HCT116 (cell line): Measurements from ENCODE around the gene CGB1. TPM values are rescaled to one million over a fixed set of nuclear protein-coding genes. Genes with fewer than 3 reads are reported as not detected.
"Not testable (repeated sequence)": the region's sequence is repeated elsewhere in the genome, so short reads cannot be mapped to it uniquely, and the experiment has no call there.

ENCODE experiments used
- ATAC-seq: fragments of 200-7000 bp; cut with Tn5 transposase; 2 replicates; pipeline ENCODE4 v1.9.1; 2020; ENCODE audit warnings: mild to moderate bottlenecking, moderate library complexity
- BruUV-seq: library from RNA; stranded (reverse); fragments of 400-500 nt; replicated peaks from 2 replicates; lab custom pipeline; 2021; lab: Mats Ljungman, UMichigan
- CTCF ChIA-PET: fragments of 300-600 bp; sonication (Branson Sonifier 250); formaldehyde crosslinking; loops from one replicate; lab custom pipeline; 2021; ENCODE audit warnings: antibody characterized with exemption; lab: Charles Lee
- POLR2A ChIA-PET: fragments of 300-600, 350-600 bp; sonication (Branson Sonifier 250); formaldehyde crosslinking; loops from one replicate; lab custom pipeline; 2021; ENCODE audit warnings: antibody characterized with exemption; lab: Charles Lee
- RAD21 ChIA-PET, 2 experiments: fragments of 300-600 bp; sonication (Branson Sonifier 250); formaldehyde crosslinking; loops; one replicate each; lab custom pipeline; 2023; ENCODE audit warnings: low total read pairs in 2 of 2; ENCODE audit not compliant: uncharacterized antibody in 2 of 2, unreplicated experiment in 2 of 2, low non-redundant PET in 1 of 2; lab: Charles Lee
- DNase-seq: peaks from one replicate; pipeline ENCODE4 v3.0.0-alpha.2; 2010; ENCODE audit warnings: low read depth, low spot score
- H2AFZ ChIP-seq: fragments of 200-600 bp; shearing (Covaris generic), sonication (generic); 2 replicates; pipeline ENCODE4 v1.6.1; 2017; ENCODE audit warnings: low read depth, mixed run types, mixed read lengths, antibody characterized with exemption, low read length; ENCODE audit not compliant: poor library complexity, severe bottlenecking
- H3K27ac ChIP-seq: 2 replicates; pipeline ENCODE4 v1.5.1; 2012; ENCODE audit warnings: low read depth, low read length
- H3K27me3 ChIP-seq: fragments of 200-600 bp; sonication (generic); 2 replicates; pipeline ENCODE4 v1.6.1; 2016; ENCODE audit warnings: mixed run types, low read length, mixed read lengths; ENCODE audit not compliant: insufficient read depth
- H3K36me3 ChIP-seq, 2 experiments: fragments of 200-500 bp in 1 of 2; fragments of 200-600 bp in 1 of 2; sonication (Bioruptor generic) in 1 of 2; sonication (generic) in 1 of 2; 2 replicates each; pipeline versions ENCODE4 v1.5.1 to v1.6.1; 2014 to 2016; ENCODE audit warnings: low read length in 2 of 2, inconsistent platforms in 1 of 2, mixed read lengths in 1 of 2, mixed run types in 1 of 2; ENCODE audit not compliant: insufficient read depth in 2 of 2, control insufficient read depth in 1 of 2
- H3K4me1 ChIP-seq, 2 experiments: fragments of 200-600 bp in 1 of 2; sonication (generic) in 1 of 2; 2 replicates each; pipeline versions ENCODE4 v1.5.1 to v1.6.1; 2012 to 2017; ENCODE audit warnings: low read length in 2 of 2, inconsistent platforms in 1 of 2, mild to moderate bottlenecking in 1 of 2, mixed read lengths in 1 of 2, mixed run types in 1 of 2, moderate library complexity in 1 of 2; ENCODE audit not compliant: insufficient read depth in 2 of 2, control insufficient read depth in 1 of 2
- H3K4me2 ChIP-seq: fragments of 200-600 bp; sonication (generic); 2 replicates; pipeline ENCODE4 v1.6.1; 2017; ENCODE audit warnings: mixed run types, low read length, mixed read lengths
- H3K4me3 ChIP-seq, 2 experiments: fragments of 200-600 bp in 1 of 2; sonication (generic) in 1 of 2; replicated peaks in 1 of 2; 2 replicates each; pipeline ENCODE4 v1.5.1; 2011 to 2016; ENCODE audit warnings: low read length in 2 of 2, control low read depth in 1 of 2, low read depth in 1 of 2, mild to moderate bottlenecking in 1 of 2, mixed read lengths in 1 of 2, mixed run types in 1 of 2
- H3K79me2 ChIP-seq: fragments of 200-600 bp; sonication (generic); 2 replicates; pipeline ENCODE4 v1.6.1; 2017; ENCODE audit warnings: mild to moderate bottlenecking, mixed run types, low read length, moderate library complexity, mixed read lengths; ENCODE audit not compliant: insufficient read depth
- H3K9ac ChIP-seq: fragments of 200-600 bp; sonication (generic); 2 replicates; pipeline ENCODE4 v1.6.1; 2016; ENCODE audit warnings: low read length, mixed read lengths
- H3K9me2 ChIP-seq: fragments of 200-600 bp; sonication (generic), shearing (Covaris generic); 2 replicates; pipeline ENCODE4 v1.6.1; 2017; ENCODE audit warnings: mixed run types, mild to moderate bottlenecking, moderate library complexity; ENCODE audit not compliant: insufficient read depth
- H3K9me3 ChIP-seq, 2 experiments: fragments of 200-500 bp in 1 of 2; fragments of 200-600 bp in 1 of 2; sonication (Bioruptor generic) in 1 of 2; sonication (generic) in 1 of 2; 2 replicates each; pipeline ENCODE4 v1.6.1; 2014 to 2017; ENCODE audit warnings: low read length in 2 of 2, mixed read lengths in 2 of 2, inconsistent platforms in 1 of 2, low read depth in 1 of 2, mild to moderate bottlenecking in 1 of 2, mixed run types in 1 of 2, moderate library complexity in 1 of 2; ENCODE audit not compliant: control insufficient read depth in 1 of 2, insufficient read depth in 1 of 2
- H4K20me1 ChIP-seq: fragments of 200-600 bp; sonication (generic), shearing (Covaris generic); 2 replicates; pipeline ENCODE4 v1.6.1; 2017; ENCODE audit warnings: mixed run types, mild to moderate bottlenecking, moderate library complexity; ENCODE audit not compliant: insufficient read depth
- CBX3 ChIP-seq: IDR thresholded peaks from 2 replicates; pipeline ENCODE4 v1.6.1; 2012; ENCODE audit warnings: low read depth
- FOSL1 ChIP-seq: IDR thresholded peaks from 2 replicates; pipeline ENCODE4 v1.6.1; 2012; ENCODE audit warnings: low read depth
- JUND ChIP-seq: IDR thresholded peaks from 2 replicates; pipeline ENCODE4 v1.6.1; 2012
- SP1 ChIP-seq: IDR thresholded peaks from 2 replicates; pipeline ENCODE4 v1.6.1; 2012; ENCODE audit warnings: low read depth
- intact Hi-C: fragments of 100-400 bp; cut with micrococcal nuclease; formaldehyde crosslinking; loops from 2 replicates; pipeline ENCODE4 v1.10.0; 2022
- total RNA-seq: library from RNA; stranded (reverse); gene quantifications from one replicate; pipeline ENCODE4 v1.2.1, GENCODE V29; 2021; ENCODE audit not compliant: unreplicated experiment
- TF ChIP-seq, protein P1 (sequence below): IDR thresholded peaks from 2 replicates; pipeline ENCODE4 v1.6.1; 2012

Gene CGB1
- total RNA-seq, 1 experiment from 2014 or later, result 0.76 TPM

DNA sequence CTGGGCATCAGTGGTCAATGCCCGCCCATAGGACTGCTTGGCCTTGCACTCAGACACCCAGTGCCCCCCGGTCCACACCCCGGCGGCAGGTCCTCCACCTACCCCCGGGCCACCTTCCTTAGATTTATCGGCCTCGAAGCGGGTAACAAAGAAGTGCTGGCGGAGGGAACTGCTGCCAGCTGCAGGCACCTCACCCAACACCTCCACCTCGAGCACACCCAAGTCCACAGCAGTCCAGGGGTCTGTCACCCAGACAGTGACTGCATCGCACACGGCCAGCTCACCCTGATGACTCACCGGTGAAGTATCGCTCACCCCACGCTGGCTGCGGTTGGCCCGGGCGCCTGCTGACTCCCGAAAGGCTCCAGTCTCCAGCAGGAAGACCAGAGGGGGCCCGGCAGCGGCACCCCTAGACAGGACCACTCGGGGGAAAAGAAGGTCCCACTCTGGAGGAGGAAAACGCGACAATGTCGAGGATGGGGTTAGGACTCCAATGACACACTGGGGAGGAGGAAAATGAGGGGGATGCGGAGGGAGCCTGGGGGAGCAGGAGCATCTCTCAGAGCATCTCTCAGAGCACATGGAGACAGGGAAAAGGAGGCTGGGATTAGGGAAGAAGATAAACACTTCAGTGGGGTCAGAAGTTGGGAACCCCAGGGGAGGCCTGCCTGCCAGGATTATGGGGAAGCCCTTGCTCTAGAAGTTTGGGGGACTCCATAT, 2.0 kb upstream of the CGB1 start:
- H4K20me1 ChIP-seq, DNase-seq: not testable (repeated sequence)

GRCh38 chr19:49038111-49038510, 1.4 kb upstream of the CGB1 start:
- H3K9ac ChIP-seq, result 0 out of 2 replicates have a peak overlapping the region, but pooled peaks have one; percentile 32
- H2AFZ ChIP-seq, H3K27me3 ChIP-seq, H4K20me1 ChIP-seq, H3K36me3 ChIP-seq, RAD21 ChIA-PET, H3K9me2 ChIP-seq, CTCF ChIA-PET, ATAC-seq, intact Hi-C loops, H3K79me2 ChIP-seq, BruUV-seq, H3K9me3 ChIP-seq, POLR2A ChIA-PET, DNase-seq: not testable (repeated sequence)
- peak overlapping the region; percentile 60 for H3K27ac ChIP-seq
- peak overlapping the region; percentile 65 for H3K4me2 ChIP-seq
- peaks cover 25 to 44% of the 10 kb centered on the region in 2 experiments for H3K4me1 ChIP-seq
- peak overlapping the region in 1 of 2 experiments; percentile 32; a peak in 1 of 4 replicates for H3K4me3 ChIP-seq

More for the DNA sequence above, 2.0 kb upstream of the CGB1 start:
- H3K27me3 ChIP-seq, H3K79me2 ChIP-seq, RAD21 ChIA-PET, H3K9me2 ChIP-seq, CTCF ChIA-PET, H3K9me3 ChIP-seq, POLR2A ChIA-PET, H3K36me3 ChIP-seq, BruUV-seq, intact Hi-C loops: not testable (repeated sequence)
- H3K4me1 ChIP-seq, result peaks cover 25 to 45% of the 10 kb centered on the region in 2 experiments
- H3K9ac ChIP-seq, result peak overlapping the region; percentile 32; the same call in 1 of the 2 replicates
- H3K4me3 ChIP-seq, result peak overlapping the region in 1 of 2 experiments; percentile 32; a peak in 2 of 4 replicates
- peak; percentile 87 for ATAC-seq
- peak overlapping the region; percentile 65 for H3K4me2 ChIP-seq
- peak overlapping the region; percentile 16 for H2AFZ ChIP-seq
- TF ChIP-seq CBX3 (0 out of 2 replicates have a peak, but pooled peaks have one; percentile 22), FOSL1 (peak; percentile 82), JUND (peak; percentile 78), SP1 (0 out of 2 replicates have a peak, but pooled peaks have one; percentile 27)
- TF ChIP-seq, protein P1, sequence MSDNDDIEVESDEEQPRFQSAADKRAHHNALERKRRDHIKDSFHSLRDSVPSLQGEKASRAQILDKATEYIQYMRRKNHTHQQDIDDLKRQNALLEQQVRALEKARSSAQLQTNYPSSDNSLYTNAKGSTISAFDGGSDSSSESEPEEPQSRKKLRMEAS, result peak; percentile 73; the same call in 1 of the 2 replicates
- TF ChIP-seq, all 23 proteins: peak for 5; not testable (repeated sequence) for 18
- H3K27ac ChIP-seq, result peak overlapping the region; percentile 60
